WTC11 (cell line): Measurements from ENCODE around the gene UCHL3. TPM values are rescaled to one million over a fixed set of nuclear protein-coding genes. Genes with fewer than 3 reads are reported as not detected.

Source experiments
- ATAC-seq: fragments of 200-7000 bp; cut with Tn5 transposase; 2 replicates; pipeline ENCODE4 v1.10.0; 2021; ENCODE audit warnings: mild to moderate bottlenecking, moderate library complexity
- CTCF ChIA-PET: fragments of 300-600 bp; sonication (Branson Sonifier 250); formaldehyde crosslinking; loops from one replicate; lab custom pipeline; 2021; ENCODE audit warnings: antibody characterized with exemption; lab: Charles Lee
- POLR2A ChIA-PET: fragments of 350-600 bp; sonication (Branson Sonifier 250); formaldehyde crosslinking; loops from one replicate; lab custom pipeline; 2021; ENCODE audit warnings: antibody characterized with exemption; lab: Charles Lee
- DNase-seq: peaks from one replicate; pipeline ENCODE4 v3.0.0; 2021; ENCODE audit warnings: low spot score
- H3K27ac Mint-ChIP-seq: 2 replicates; pipeline ENCODE4 v1.8.0; 2021; ENCODE audit warnings: mixed read lengths
- H3K27me3 Mint-ChIP-seq: 2 replicates; pipeline ENCODE4 v1.8.0; 2021; ENCODE audit warnings: low read depth, mild to moderate bottlenecking, moderate library complexity, mixed read lengths
- H3K36me3 Mint-ChIP-seq: 2 replicates; pipeline ENCODE4 v1.8.0; 2021; ENCODE audit warnings: mixed read lengths
- H3K4me1 Mint-ChIP-seq: 2 replicates; pipeline ENCODE4 v1.8.0; 2022; ENCODE audit warnings: mixed read lengths
- H3K4me3 Mint-ChIP-seq: 2 replicates; pipeline ENCODE4 v1.8.0; 2021; ENCODE audit warnings: mild to moderate bottlenecking, moderate library complexity, mixed read lengths
- H3K9me3 Mint-ChIP-seq: 2 replicates; pipeline ENCODE4 v1.8.0; 2021; ENCODE audit warnings: mixed read lengths
- AR ChIP-seq: fragments of 250-450 bp; sonication (Bioruptor Pico); IDR thresholded peaks from 2 replicates; pipeline ENCODE4 v1.9.0; 2021; ENCODE audit warnings: mild to moderate bottlenecking
- ATF3 ChIP-seq: sonication (generic); formaldehyde crosslinking; conservative IDR thresholded peaks from 2 replicates; pipeline ENCODE4 v1.8.1; 2022; ENCODE audit warnings: mild to moderate bottlenecking, missing genetic modification reagents
- CTCF ChIP-seq: fragments of 200-600 bp; IDR thresholded peaks from 2 replicates; pipeline ENCODE4 v1.8.0; 2022; ENCODE audit warnings: antibody characterized with exemption
- EMX1 ChIP-seq: fragments of 250-450 bp; sonication (Bioruptor Pico); IDR thresholded peaks from 2 replicates; pipeline ENCODE4 v1.8.0; 2021; ENCODE audit warnings: mild to moderate bottlenecking
- ETV6 ChIP-seq: sonication (generic); formaldehyde crosslinking; IDR thresholded peaks from 2 replicates; pipeline ENCODE4 v1.8.1; 2022; ENCODE audit warnings: mild to moderate bottlenecking, missing genetic modification reagents
- FOXJ3 ChIP-seq: sonication (generic); formaldehyde crosslinking; IDR thresholded peaks from 2 replicates; pipeline ENCODE4 v1.9.0; 2021; ENCODE audit warnings: missing genetic modification reagents, mild to moderate bottlenecking, borderline replicate concordance
- HMGA2 ChIP-seq: fragments of 250-450 bp; sonication (Bioruptor Pico); IDR thresholded peaks from 2 replicates; pipeline ENCODE4 v1.4.0; 2021; ENCODE audit warnings: mild to moderate bottlenecking, moderate library complexity
- HMGXB4 ChIP-seq: sonication (generic); formaldehyde crosslinking; IDR thresholded peaks from 2 replicates; pipeline ENCODE4 v1.8.1; 2023; ENCODE audit warnings: mild to moderate bottlenecking, moderate library complexity, missing genetic modification reagents
- IRF1 ChIP-seq: sonication (generic); formaldehyde crosslinking; IDR thresholded peaks from 2 replicates; pipeline ENCODE4 v1.8.0; 2023; ENCODE audit warnings: missing genetic modification reagents
- MAX ChIP-seq: sonication (generic); formaldehyde crosslinking; IDR thresholded peaks from 2 replicates; pipeline ENCODE4 v1.8.0; 2022; ENCODE audit warnings: mild to moderate bottlenecking, missing genetic modification reagents
- USF2 ChIP-seq: sonication (generic); formaldehyde crosslinking; IDR thresholded peaks from 2 replicates; pipeline ENCODE4 v1.8.1; 2023; ENCODE audit warnings: mild to moderate bottlenecking, missing genetic modification reagents, moderate library complexity
- ZMAT4 ChIP-seq: fragments of 250-450 bp; sonication (Bioruptor Pico); IDR thresholded peaks from 2 replicates; pipeline ENCODE4 v1.9.0; 2021; ENCODE audit warnings: mild to moderate bottlenecking
- ZNF281 ChIP-seq: sonication (generic); formaldehyde crosslinking; IDR thresholded peaks from 2 replicates; pipeline ENCODE4 v1.8.0; 2023; ENCODE audit warnings: mild to moderate bottlenecking, missing genetic modification reagents
- ZNF425 ChIP-seq: fragments of 250-450 bp; sonication (Bioruptor Pico); conservative IDR thresholded peaks from 2 replicates; pipeline ENCODE4 v1.9.0; 2021; ENCODE audit warnings: mild to moderate bottlenecking
- ZNF671 ChIP-seq: fragments of 250-450 bp; sonication (Bioruptor Pico); IDR thresholded peaks from 2 replicates; pipeline ENCODE4 v1.8.0; 2021; ENCODE audit warnings: mild to moderate bottlenecking
- total RNA-seq: library from RNA; stranded (reverse); gene quantifications from 3 replicates; pipeline ENCODE4 v1.2.3, GENCODE V29; 2021

The UCHL3 gene
- total RNA-seq, 1 experiment from 2014 or later, result 46.9 TPM

- no peak for TF ChIP-seq ZNF425 (CRISPR knock-in tag)
- no peak for TF ChIP-seq ZNF281 (CRISPR knock-in tag)
- no peak for TF ChIP-seq ZNF671 (CRISPR knock-in tag)
- no peak for TF ChIP-seq HMGXB4
- TF ChIP-seq CTCF, result no peak
- no peak for TF ChIP-seq ZMAT4
- no peak for TF ChIP-seq EMX1 (CRISPR knock-in tag)
- TF ChIP-seq, all 79 proteins: peak for 0
These were observed 41.5 kb upstream of the UCHL3 start (continued) for GRCh38 chr13:75508002-75508548.

GRCh38 chr13:75511051-75511625 is 38.5 kb upstream of the UCHL3 start:
- no peak for DNase-seq
- Mint-ChIP-seq H3K4me1 (no peaks in the 10 kb centered on the region), H3K36me3 (no peaks in the 10 kb centered on the region)
- ATAC-seq, result no peak
- POLR2A ChIA-PET, result no interaction called here
- TF ChIP-seq HMGA2 (CRISPR knock-in tag), result no peak
- no peak for TF ChIP-seq ZNF671 (CRISPR knock-in tag)
- TF ChIP-seq IRF1 (CRISPR knock-in tag), result no peak
- TF ChIP-seq HMGXB4, result no peak
- TF ChIP-seq, all 79 proteins: peak for 0
- peaks cover 3% of the 10 kb centered on the region for H3K9me3 Mint-ChIP-seq
- H3K27me3 Mint-ChIP-seq, result no peaks in the 10 kb centered on the region
- H3K27ac Mint-ChIP-seq, result no peak overlapping the region
- H3K4me3 Mint-ChIP-seq, result no peak overlapping the region
- CTCF ChIA-PET, result no interaction called here

GRCh38 chr13:75512253-75512652 is 37.3 kb upstream of the UCHL3 start:
- no peaks in the 10 kb centered on the region for H3K27me3 Mint-ChIP-seq
- TF ChIP-seq MAX, result no peak
- TF ChIP-seq AR (CRISPR knock-in tag), result no peak
- TF ChIP-seq ETV6, result no peak
- no peak for TF ChIP-seq USF2 (CRISPR knock-in tag)
- TF ChIP-seq FOXJ3, result no peak
- no peak for TF ChIP-seq ATF3 (CRISPR knock-in tag)

More at GRCh38 chr13:75512253-75512652, 37.3 kb upstream of the UCHL3 start:
- Mint-ChIP-seq H3K36me3 (no peaks in the 10 kb centered on the region), H3K4me1 (no peaks in the 10 kb centered on the region), H3K9me3 (0 out of 2 replicates have a peak, but pooled peaks cover 7% of the 10 kb centered on the region), H3K4me3 (no peak overlapping the region), H3K27ac (no peak overlapping the region)
- ATAC-seq (no peak), DNase-seq (no peak)
- CTCF ChIA-PET, result no interaction called here
- POLR2A ChIA-PET, result no interaction called here
